GM12891 (cell line): ENCODE measurements around the gene ETV3.

Source experiments
- PAX5 ChIP-seq: IDR thresholded peaks from 2 replicates; pipeline ENCODE4 v1.6.1; 2011; ENCODE audit warnings: low read length, moderate library complexity, mild to moderate bottlenecking; ENCODE audit not compliant: insufficient read depth, severe bottlenecking
- POLR2A ChIP-seq: IDR thresholded peaks from 2 replicates; pipeline ENCODE4 v1.6.1; 2011; ENCODE audit warnings: low read depth, low read length, control low read depth
- POLR2AphosphoS5 ChIP-seq: IDR thresholded peaks from 2 replicates; pipeline ENCODE4 v1.6.1; 2011; ENCODE audit warnings: low read depth, low read length, control low read depth
- SPI1 ChIP-seq: IDR thresholded peaks from 2 replicates; pipeline ENCODE4 v1.6.1; 2011; ENCODE audit warnings: low read depth, low read length, control low read depth

- TF ChIP-seq POLR2A: no peak
- TF ChIP-seq POLR2AphosphoS5: no peak
- no peak for TF ChIP-seq PAX5
- TF ChIP-seq SPI1: no peak
These were observed 32.7 kb upstream of the ETV3 start for GRCh38 chr1:157170677-157171515.
